Keratinocyte (primary cell): ENCODE data around the gene OTUD6A.

Experiments used
- CTCF ChIP-seq, 3 experiments: IDR thresholded peaks in 1 of 3; conservative IDR thresholded peaks in 1 of 3; optimal IDR thresholded peaks in 1 of 3; 2 replicates in 2 of 3; 3 replicates in 1 of 3; pipeline versions ENCODE3 to v1.5.1; 2011; ENCODE audit warnings: low read length in 3 of 3, mild to moderate bottlenecking in 3 of 3, moderate library complexity in 2 of 3, control low read depth in 1 of 3, inconsistent platforms in 1 of 3; ENCODE audit not compliant: insufficient read depth in 2 of 3; ENCODE audit errors: extremely low read depth in 1 of 3
- EZH2 ChIP-seq: IDR thresholded peaks from one replicate; pipeline ENCODE4 v1.6.1; 2012; ENCODE audit warnings: inconsistent platforms, mild to moderate bottlenecking, low read length, moderate library complexity

GRCh38 chrX:70044541-70045245 lies 17.6 kb upstream of the OTUD6A start:
- TF ChIP-seq CTCF (optimal IDR thresholded peaks at IDR 0.05 in 1 of 3, IDR thresholded peaks at IDR 0.05 in 1 of 3, conservative IDR thresholded peaks at IDR 0.05 in 1 of 3; ENCODE audit: extremely low read depth in 1 of 3, insufficient read depth in 2 of 3, low read length in 3 of 3) (no peak), EZH2 (no peak)
